DMS153 (cell line): Measurements from ENCODE around the gene FBXL17.

Experiments
- DNase-seq: peaks from one replicate; lab custom pipeline; 2025; lab: John Stamatoyannopoulos, UW

The FBXL17 gene

GRCh38 chr5:107915176-107915812 lies 466.6 kb downstream of the FBXL17 start:
- DNase-seq: no peak

- no peak for DNase-seq
These were observed 468.4 kb downstream of the FBXL17 start for GRCh38 chr5:107913494-107913893.

GRCh38 chr5:107900721-107901120 lies 481.2 kb downstream of the FBXL17 start:
- DNase-seq: no peak

GRCh38 chr5:107894361-107894760 lies 487.5 kb downstream of the FBXL17 start:
- no peak for DNase-seq

- no peak for DNase-seq
These were observed 488.3 kb downstream of the FBXL17 start for GRCh38 chr5:107893642-107894041.

GRCh38 chr5:107889387-107889786 lies 492.5 kb downstream of the FBXL17 start:
- DNase-seq: no peak

- DNase-seq: no peak
These were observed 493.4 kb downstream of the FBXL17 start for GRCh38 chr5:107888541-107888940.

- no peak for DNase-seq
These were observed 494.5 kb downstream of the FBXL17 start for GRCh38 chr5:107887166-107887943.

GRCh38 chr5:107885601-107886000 lies 496.3 kb downstream of the FBXL17 start:
- DNase-seq: no peak

- DNase-seq: no peak
These were observed 497.0 kb downstream of the FBXL17 start for GRCh38 chr5:107884871-107885270.

- no peak for DNase-seq
These were observed 503.2 kb downstream of the FBXL17 start for GRCh38 chr5:107878661-107879060.

- DNase-seq: no peak
These were observed 505.0 kb downstream of the FBXL17 start for GRCh38 chr5:107876906-107877305.

GRCh38 chr5:107876261-107876660 lies 505.6 kb downstream of the FBXL17 start:
- DNase-seq: no peak

- no peak for DNase-seq
These were observed 506.1 kb downstream of the FBXL17 start for GRCh38 chr5:107875833-107876232.

- no peak for DNase-seq
These were observed 507.1 kb downstream of the FBXL17 start for GRCh38 chr5:107874795-107875194.

GRCh38 chr5:107873877-107874276 lies 508.0 kb downstream of the FBXL17 start:
- DNase-seq: no peak

- DNase-seq: no peak
These were observed 510.9 kb downstream of the FBXL17 start for GRCh38 chr5:107871023-107871422.

- DNase-seq: no peak
These were observed 512.3 kb downstream of the FBXL17 start for GRCh38 chr5:107869438-107870115.

- no peak for DNase-seq
These were observed 513.1 kb downstream of the FBXL17 start for GRCh38 chr5:107868650-107869409.

GRCh38 chr5:107867266-107867665 lies 514.6 kb downstream of the FBXL17 start:
- DNase-seq: no peak

GRCh38 chr5:107864793-107865192 lies 517.1 kb downstream of the FBXL17 start:
- no peak for DNase-seq

GRCh38 chr5:107863125-107863524 lies 518.8 kb downstream of the FBXL17 start:
- no peak for DNase-seq
